H1 (cell line): Measurements from ENCODE around the gene NOL4L. TPM values are rescaled to one million over a fixed set of nuclear protein-coding genes. Genes with fewer than 3 reads are reported as not detected.

Source experiments
- CTCF ChIA-PET: fragments of 300-600 bp; sonication (Branson Sonifier 250); formaldehyde crosslinking; loops from one replicate; lab custom pipeline; 2021; ENCODE audit not compliant: partially characterized antibody; lab: Charles Lee
- POLR2A ChIA-PET: fragments of 300-600 bp; sonication (Branson Sonifier 250); formaldehyde crosslinking; loops from one replicate; lab custom pipeline; 2021; ENCODE audit warnings: inconsistent platforms; ENCODE audit not compliant: partially characterized antibody; lab: Charles Lee
- DNase-seq, 2 experiments: peaks; one replicate each; pipeline versions ENCODE4 v3.0.0 to v3.0.0-alpha.2; 2010 to 2022; ENCODE audit warnings: low spot score in 2 of 2, low read depth in 1 of 2, mixed read lengths in 1 of 2
- FAIRE-seq: peaks from 2 replicates; lab custom pipeline; 2011; peaks lifted over from hg19 to GRCh38; lab: Jason Lieb, UNC
- H2AFZ ChIP-seq: 2 replicates; pipeline ENCODE4 v1.8.1; 2012; ENCODE audit warnings: low read length, inconsistent platforms
- H2AK5ac ChIP-seq: 2 replicates; pipeline ENCODE4 v1.6.1; 2013; ENCODE audit warnings: low read depth, low read length
- H2BK120ac ChIP-seq: replicated peaks from 2 replicates; pipeline ENCODE3; 2013; ENCODE audit warnings: low read depth, low read length, inconsistent platforms
- H2BK12ac ChIP-seq: 2 replicates; pipeline ENCODE4 v1.6.1; 2013; ENCODE audit warnings: low read depth, low read length
- H2BK15ac ChIP-seq: 2 replicates; pipeline ENCODE4 v1.6.1; 2013; ENCODE audit warnings: low read length
- H2BK20ac ChIP-seq: 2 replicates; pipeline ENCODE4 v1.6.1; 2013; ENCODE audit warnings: low read length
- H2BK5ac ChIP-seq: 2 replicates; pipeline ENCODE4 v1.6.1; 2013; ENCODE audit warnings: low read depth, low read length
- H3K14ac ChIP-seq: 2 replicates; pipeline ENCODE4 v1.6.1; 2013; ENCODE audit warnings: inconsistent platforms; ENCODE audit not compliant: insufficient read length
- H3K18ac ChIP-seq: 2 replicates; pipeline ENCODE4 v1.6.1; 2013; ENCODE audit warnings: low read length; ENCODE audit errors: extremely low read depth
- H3K23ac ChIP-seq: 2 replicates; pipeline ENCODE4 v1.6.1; 2013; ENCODE audit warnings: inconsistent platforms; ENCODE audit not compliant: insufficient read length
- H3K23me2 ChIP-seq: 2 replicates; pipeline ENCODE4 v1.6.1; 2013; ENCODE audit warnings: low read depth, low read length
- H3K27ac ChIP-seq: 2 replicates; pipeline ENCODE4 v1.6.1; 2011; ENCODE audit warnings: low read depth, low read length, inconsistent platforms
- H3K27me3 ChIP-seq, 4 experiments: replicated peaks in 1 of 4; 1 replicate in 1 of 4; 2 replicates in 3 of 4; pipeline versions ENCODE4 v1.6.1 to v1.8.1; 2011 to 2013; ENCODE audit warnings: low read length in 3 of 4, mild to moderate bottlenecking in 3 of 4, inconsistent platforms in 2 of 4, mixed read lengths in 2 of 4, moderate library complexity in 1 of 4; ENCODE audit not compliant: control insufficient read depth in 3 of 4, insufficient read depth in 3 of 4; ENCODE audit errors: extremely low read depth in 1 of 4
- H3K36me3 ChIP-seq, 4 experiments: 2 replicates each; pipeline versions ENCODE4 v1.6.1 to v1.8.1; 2011 to 2013; ENCODE audit warnings: mild to moderate bottlenecking in 4 of 4, low read length in 3 of 4, moderate library complexity in 2 of 4, control low read depth in 1 of 4, inconsistent platforms in 1 of 4; ENCODE audit not compliant: insufficient read depth in 4 of 4, control insufficient read depth in 2 of 4
- H3K4ac ChIP-seq: replicated peaks from 2 replicates; pipeline ENCODE3; 2013; ENCODE audit warnings: low read length, low read depth, mixed read lengths, inconsistent platforms; ENCODE audit not compliant: insufficient read length
- H3K4me1 ChIP-seq, 4 experiments: replicated peaks in 1 of 4; 1 replicate in 1 of 4; 2 replicates in 3 of 4; pipeline versions ENCODE4 v1.6.1 to v1.8.1; 2011 to 2013; ENCODE audit warnings: low read length in 3 of 4, inconsistent platforms in 2 of 4, mixed read lengths in 1 of 4; ENCODE audit not compliant: insufficient read depth in 4 of 4, control insufficient read depth in 3 of 4
- H3K4me2 ChIP-seq, 2 experiments: 2 replicates each; pipeline versions ENCODE4 v1.6.1 to v1.8.1; 2011 to 2013; ENCODE audit warnings: low read depth in 2 of 2, low read length in 2 of 2, control low read depth in 1 of 2, inconsistent platforms in 1 of 2, mild to moderate bottlenecking in 1 of 2; ENCODE audit not compliant: insufficient read depth in 1 of 2
- H3K4me3 ChIP-seq, 4 experiments: fragments of 200-600, 300-600 bp in 1 of 4; sonication (generic), shearing (Covaris generic), sonication (Bioruptor Twin) in 1 of 4; 2 replicates each; pipeline versions ENCODE4 v1.5.1 to v1.8.1; 2011 to 2016; ENCODE audit warnings: low read length in 4 of 4, low read depth in 3 of 4, control low read depth in 2 of 4, inconsistent platforms in 2 of 4, mild to moderate bottlenecking in 2 of 4, mixed read lengths in 1 of 4, moderate library complexity in 1 of 4; ENCODE audit not compliant: insufficient read depth in 2 of 4; ENCODE audit errors: extremely low read depth in 1 of 4
- H3K56ac ChIP-seq: replicated peaks from 2 replicates; pipeline ENCODE3; 2013; ENCODE audit warnings: low read depth, mild to moderate bottlenecking, mixed read lengths, low read length, inconsistent platforms; ENCODE audit not compliant: insufficient read length
- H3K79me1 ChIP-seq: 2 replicates; pipeline ENCODE4 v1.6.1; 2013; ENCODE audit warnings: low read depth, low read length, control low read depth
- H3K79me2 ChIP-seq, 2 experiments: 2 replicates each; pipeline versions ENCODE4 v1.6.1 to v1.8.1; 2012 to 2013; ENCODE audit warnings: low read length in 2 of 2, mild to moderate bottlenecking in 2 of 2, inconsistent platforms in 1 of 2; ENCODE audit not compliant: insufficient read depth in 2 of 2, control insufficient read depth in 1 of 2
- H3K9ac ChIP-seq, 4 experiments: replicated peaks in 1 of 4; 1 replicate in 1 of 4; 2 replicates in 3 of 4; pipeline versions ENCODE4 v1.6.1 to v1.8.1; 2011 to 2013; ENCODE audit warnings: low read depth in 3 of 4, low read length in 3 of 4, control low read depth in 2 of 4, mild to moderate bottlenecking in 2 of 4, moderate library complexity in 2 of 4, inconsistent platforms in 1 of 4; ENCODE audit errors: extremely low read depth in 1 of 4
- H3K9me3 ChIP-seq, 2 experiments: 2 replicates each; pipeline versions ENCODE4 v1.6.1 to v1.8.1; 2012 to 2013; ENCODE audit warnings: mild to moderate bottlenecking in 2 of 2, moderate library complexity in 2 of 2, control low read depth in 1 of 2, inconsistent platforms in 1 of 2, low read depth in 1 of 2, low read length in 1 of 2, mixed read lengths in 1 of 2; ENCODE audit not compliant: insufficient read depth in 2 of 2
- H4K20me1 ChIP-seq, 2 experiments: replicated peaks in 1 of 2; 2 replicates each; pipeline versions ENCODE3 to v1.8.1; 2011 to 2013; ENCODE audit warnings: inconsistent platforms in 2 of 2, low read length in 2 of 2, mild to moderate bottlenecking in 1 of 2; ENCODE audit not compliant: insufficient read depth in 2 of 2, control insufficient read depth in 1 of 2
- H4K5ac ChIP-seq: 2 replicates; pipeline ENCODE4 v1.6.1; 2013; ENCODE audit warnings: low read length, low read depth, mixed read lengths, inconsistent platforms; ENCODE audit not compliant: insufficient read length
- H4K8ac ChIP-seq: 2 replicates; pipeline ENCODE4 v1.8.0; 2013; ENCODE audit warnings: mild to moderate bottlenecking, moderate library complexity, low read length, inconsistent platforms; ENCODE audit not compliant: insufficient read depth; ENCODE audit errors: extremely low read depth
- H4K91ac ChIP-seq: replicated peaks from 2 replicates; pipeline ENCODE3; 2013; ENCODE audit warnings: low read length, mixed read lengths, inconsistent platforms; ENCODE audit not compliant: insufficient read length
- CEBPB ChIP-seq: IDR thresholded peaks from 2 replicates; pipeline ENCODE4 v1.6.1; 2012; ENCODE audit warnings: low read depth, low read length
- GABPA ChIP-seq: IDR thresholded peaks from 2 replicates; pipeline ENCODE4 v1.6.1; 2011; ENCODE audit warnings: mild to moderate bottlenecking, low read length, moderate library complexity, borderline replicate concordance; ENCODE audit not compliant: insufficient read depth
- KDM5A ChIP-seq: fragments of 200-600 bp; IDR thresholded peaks from 2 replicates; pipeline ENCODE4 v1.7.1; 2012; ENCODE audit warnings: mild to moderate bottlenecking, low read length, inconsistent platforms, mixed read lengths
- POLR2A ChIP-seq, 2 experiments: IDR thresholded peaks; 1 replicate in 1 of 2; 2 replicates in 1 of 2; pipeline ENCODE4 v1.6.1; 2011; ENCODE audit warnings: low read depth in 2 of 2, low read length in 2 of 2, mild to moderate bottlenecking in 2 of 2; ENCODE audit errors: control extremely low read depth in 1 of 2
- POU5F1 ChIP-seq: IDR thresholded peaks from 2 replicates; pipeline ENCODE4 v1.6.1; 2011; ENCODE audit warnings: low read depth, mild to moderate bottlenecking, low read length, moderate library complexity
- RNF2 ChIP-seq: fragments of 200-900, 300-1000 bp; sonication (generic); IDR thresholded peaks from 2 replicates; pipeline ENCODE4 v1.7.1; 2016; ENCODE audit warnings: borderline replicate concordance, low read depth, mild to moderate bottlenecking, antibody characterized with exemption, low read length; ENCODE audit not compliant: poor library complexity, severe bottlenecking; ENCODE audit errors: missing control alignments
- SAP30 ChIP-seq: fragments of 300-600 bp; sonication (generic); IDR thresholded peaks from 2 replicates; pipeline ENCODE4 v1.7.1; 2012; ENCODE audit warnings: low read length, moderate library complexity, mild to moderate bottlenecking, inconsistent platforms; ENCODE audit not compliant: insufficient read depth, insufficient replicate concordance
- SIX5 ChIP-seq: IDR thresholded peaks from 2 replicates; pipeline ENCODE4 v1.6.1; 2011; ENCODE audit warnings: mild to moderate bottlenecking, low read depth, low read length
- SP1 ChIP-seq: IDR thresholded peaks from 2 replicates; pipeline ENCODE4 v1.6.1; 2011; ENCODE audit warnings: low read depth, low read length
- SP2 ChIP-seq: IDR thresholded peaks from 2 replicates; pipeline ENCODE4 v1.6.1; 2012; ENCODE audit warnings: mild to moderate bottlenecking, low read length, inconsistent platforms
- SP4 ChIP-seq: IDR thresholded peaks from 2 replicates; pipeline ENCODE4 v1.6.1; 2012; ENCODE audit warnings: low read length, inconsistent platforms
- WGBS, 2 experiments: shearing (Covaris generic) in 1 of 2; methylation state at CpG; one replicate each; pipeline versions ENCODE4 v1.1.6 to v1.1.7; 2013 to 2015; ENCODE audit warnings: low lambda C conversion rate in 2 of 2, mixed read lengths in 2 of 2, inconsistent platforms in 1 of 2, low coverage in 1 of 2, missing lambda C conversion rate in 1 of 2; ENCODE audit not compliant: insufficient replicate concordance in 2 of 2, insufficient coverage in 1 of 2, insufficient read length in 1 of 2; ENCODE audit errors: extremely low coverage in 1 of 2, missing lambda C conversion rate in 1 of 2; 5-methylcytosine and 5-hydroxymethylcytosine counted together
- polyA plus RNA-seq, 7 experiments: library from polyadenylated mRNA; depleted of rRNA in 3 of 7; stranded (reverse) in 5 of 7; unstranded in 2 of 7; fragments of >200 nt in 5 of 7; fragments of 200-250 nt in 2 of 7; gene quantifications; 1 replicate in 5 of 7; 2 replicates in 1 of 7; 4 replicates in 1 of 7; pipeline versions ENCODE4 v1.2.1 to v1.2.3, GENCODE V29; 2011 to 2013; ENCODE audit warnings: missing spikeins in 2 of 7, mixed read lengths in 2 of 7
- total RNA-seq: library from RNA; stranded (reverse); fragmentation: NEBNext Ultra II Directional; extraction: Animal tissue kit (Norgen Biotek cat#: 25700); gene quantifications from 2 replicates; pipeline ENCODE4 v1.2.1, GENCODE V29; 2021
- TF ChIP-seq, protein P1 (sequence below): IDR thresholded peaks from 2 replicates; pipeline ENCODE4 v1.6.1; 2011; ENCODE audit warnings: low read length, improper control_type of control experiment

NOL4L gene
- total and polyA plus RNA-seq, 2 of the 8 experiments (the other 6 are each of a cell fraction or from before 2014, with no cell fraction given) = 15.3 to 23.7 TPM

DNA sequence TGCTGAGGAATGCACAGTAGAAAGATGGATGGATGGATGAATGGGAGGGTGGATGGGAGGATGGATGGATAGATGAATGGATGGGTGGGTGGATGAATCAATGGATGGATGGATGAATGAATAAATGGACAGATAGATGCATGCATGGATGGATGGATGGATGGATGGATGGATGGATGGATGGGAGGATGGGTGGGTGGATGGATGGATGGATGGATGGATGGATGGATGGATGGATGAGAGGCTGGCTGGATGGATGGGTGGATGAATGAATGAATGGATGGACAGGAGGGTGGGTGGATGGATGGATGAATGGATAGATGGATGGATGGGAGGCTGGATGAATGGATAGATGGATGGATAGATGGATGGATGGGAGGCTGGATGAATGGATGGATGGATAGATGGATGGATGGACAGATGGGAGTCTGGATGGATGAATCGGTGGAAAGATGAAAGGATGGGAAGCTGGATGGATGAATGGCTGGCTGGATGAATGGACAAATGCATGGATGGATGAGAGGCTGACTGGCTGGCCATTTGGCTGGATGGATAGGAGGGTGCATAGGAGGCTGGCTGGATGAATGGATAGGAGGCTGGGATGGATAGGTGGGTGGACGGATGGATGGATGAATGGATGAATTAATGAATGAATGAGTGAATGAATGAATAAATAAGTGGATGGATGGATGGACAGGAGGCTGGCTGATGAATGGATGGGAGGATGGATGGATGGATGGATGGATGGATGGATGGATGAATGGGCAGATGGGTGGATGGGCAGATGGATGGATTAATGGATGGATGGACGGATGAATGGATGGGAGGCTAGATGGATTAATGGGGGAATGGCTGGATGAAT is 28.3 kb upstream of the NOL4L start:
- Histone ChIP-seq H3K18ac (no peak overlapping the region), H2BK15ac (no peak overlapping the region), H3K4me3 (no peak overlapping the region), H2BK5ac (no peak overlapping the region), H2BK12ac (no peak overlapping the region), H2AK5ac (no peak overlapping the region), H4K8ac (no peak overlapping the region), H3K23ac (no peak overlapping the region), H4K5ac (no peak overlapping the region), H3K9me3 (no peaks in the 10 kb centered on the region), H3K4me2 (no peak overlapping the region), H3K79me1 (no peaks in the 10 kb centered on the region), H2AFZ (no peak overlapping the region), H2BK120ac (no peak overlapping the region), H3K4ac (no peak overlapping the region), H4K91ac (no peak overlapping the region), H3K14ac (no peak overlapping the region), H2BK20ac (no peak overlapping the region), H3K23me2 (peaks cover 13% of the 10 kb centered on the region; the same call in 1 of the 2 replicates), H3K27me3 (no peaks in the 10 kb centered on the region), H3K36me3 (no peaks in the 10 kb centered on the region), H3K4me1 (peaks cover 0 to 10% (median 3%) of the 10 kb centered on the region in 4 experiments; a peak in 4 of 7 replicates), H3K56ac (peak overlapping the region; percentile 46), H3K27ac (no peak overlapping the region), H4K20me1 (peaks cover 0 to 5% of the 10 kb centered on the region in 2 experiments), H3K79me2 (no peaks in the 10 kb centered on the region), H3K9ac (no peak overlapping the region)
- CTCF ChIA-PET = interaction anchor here (2.5 kb wide), 1 partner anchor 89 kb away, joined by 12 read pairs; no protein-coding TSS in a partner anchor
- DNase-seq = no peak
- POLR2A ChIA-PET = interaction anchor here (1.6 kb wide), 1 partner anchor 9 kb away, joined by 5 read pairs; no protein-coding TSS in a partner anchor
- no peak for FAIRE-seq
- 83 to 100% methylated on average over 1 to 3 of the region's 3 CpGs for WGBS, 2 experiments
- TF ChIP-seq, protein P1, sequence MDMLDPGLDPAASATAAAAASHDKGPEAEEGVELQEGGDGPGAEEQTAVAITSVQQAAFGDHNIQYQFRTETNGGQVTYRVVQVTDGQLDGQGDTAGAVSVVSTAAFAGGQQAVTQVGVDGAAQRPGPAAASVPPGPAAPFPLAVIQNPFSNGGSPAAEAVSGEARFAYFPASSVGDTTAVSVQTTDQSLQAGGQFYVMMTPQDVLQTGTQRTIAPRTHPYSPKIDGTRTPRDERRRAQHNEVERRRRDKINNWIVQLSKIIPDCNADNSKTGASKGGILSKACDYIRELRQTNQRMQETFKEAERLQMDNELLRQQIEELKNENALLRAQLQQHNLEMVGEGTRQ = no peak
- TF ChIP-seq RNF2 = no peak
- TF ChIP-seq SP1 = no peak
- TF ChIP-seq POLR2A (IDR thresholded peaks at IDR 0.05; ENCODE audit: control extremely low read depth in 1 of 2, low read depth in 2 of 2, low read length in 2 of 2) = no peak
- TF ChIP-seq GABPA = no peak
- TF ChIP-seq SP4 = no peak
- no peak for TF ChIP-seq POU5F1
- no peak for TF ChIP-seq SAP30
- TF ChIP-seq SIX5 = no peak
- no peak for TF ChIP-seq KDM5A
- no peak for TF ChIP-seq CEBPB
- no peak for TF ChIP-seq SP2
